GM13977 (cell line): ENCODE results near the gene EML4.
"Not testable (repeated sequence)": the region's sequence is repeated elsewhere in the genome, so short reads cannot be mapped to it uniquely, and the experiment has no call there.

Source experiments
- DNase-seq: peaks from one replicate; pipeline ENCODE4 v3.0.0; 2012; ENCODE audit warnings: low spot score
- in situ Hi-C: fragments of 300-500 bp; cut with MboI; formaldehyde crosslinking; loops from one replicate; pipeline ENCODE4 v1.12.0; 2022; ENCODE audit warnings: low sequenced_read_pairs, low pct_unique_long_range_greater_than_20kb, mixed read lengths, inconsistent platforms; ENCODE audit not compliant: unreplicated experiment
- TF ChIP-seq, protein P1 (sequence below): IDR thresholded peaks from 2 replicates; pipeline ENCODE4 v1.5.1; 2012; ENCODE audit warnings: mild to moderate bottlenecking, control low read depth; ENCODE audit not compliant: insufficient read depth; ENCODE audit errors: extremely low read depth, missing control alignments

EML4 gene

GRCh38 chr2:42332575-42332974 is 163.4 kb downstream of the EML4 start:
- DNase-seq: no peak
- in situ Hi-C loops: no loop called here
- TF ChIP-seq, protein P1, sequence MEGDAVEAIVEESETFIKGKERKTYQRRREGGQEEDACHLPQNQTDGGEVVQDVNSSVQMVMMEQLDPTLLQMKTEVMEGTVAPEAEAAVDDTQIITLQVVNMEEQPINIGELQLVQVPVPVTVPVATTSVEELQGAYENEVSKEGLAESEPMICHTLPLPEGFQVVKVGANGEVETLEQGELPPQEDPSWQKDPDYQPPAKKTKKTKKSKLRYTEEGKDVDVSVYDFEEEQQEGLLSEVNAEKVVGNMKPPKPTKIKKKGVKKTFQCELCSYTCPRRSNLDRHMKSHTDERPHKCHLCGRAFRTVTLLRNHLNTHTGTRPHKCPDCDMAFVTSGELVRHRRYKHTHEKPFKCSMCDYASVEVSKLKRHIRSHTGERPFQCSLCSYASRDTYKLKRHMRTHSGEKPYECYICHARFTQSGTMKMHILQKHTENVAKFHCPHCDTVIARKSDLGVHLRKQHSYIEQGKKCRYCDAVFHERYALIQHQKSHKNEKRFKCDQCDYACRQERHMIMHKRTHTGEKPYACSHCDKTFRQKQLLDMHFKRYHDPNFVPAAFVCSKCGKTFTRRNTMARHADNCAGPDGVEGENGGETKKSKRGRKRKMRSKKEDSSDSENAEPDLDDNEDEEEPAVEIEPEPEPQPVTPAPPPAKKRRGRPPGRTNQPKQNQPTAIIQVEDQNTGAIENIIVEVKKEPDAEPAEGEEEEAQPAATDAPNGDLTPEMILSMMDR: no peak

GRCh38 chr2:42333579-42333978 is 164.4 kb downstream of the EML4 start:
- in situ Hi-C loops: no loop called here
- no peak for DNase-seq

DNA sequence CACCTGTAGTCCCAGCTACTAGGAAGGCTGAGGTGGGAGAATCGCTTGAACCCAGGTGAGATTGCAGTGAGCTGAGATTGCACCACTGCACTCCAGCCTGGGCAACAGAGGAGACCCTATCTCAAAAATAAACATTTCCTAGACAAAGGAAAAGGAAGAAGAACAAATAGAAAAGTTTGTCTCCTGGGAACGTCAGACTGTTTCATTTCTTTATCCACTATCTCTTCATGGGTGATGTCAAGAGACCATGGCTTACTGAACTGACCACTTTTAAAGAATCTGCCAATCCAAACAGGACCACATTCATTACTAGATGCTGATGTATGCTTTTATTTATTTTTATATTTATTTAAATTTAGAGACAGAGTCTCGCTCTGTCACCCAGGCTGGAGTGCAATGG is 165.1 kb downstream of the EML4 start:
- TF ChIP-seq, protein P1: no peak
- no peak for DNase-seq
- in situ Hi-C loops: no loop called here

More at GRCh38 chr2:42333579-42333978, 164.4 kb downstream of the EML4 start:
- TF ChIP-seq, protein P1: no peak

DNA sequence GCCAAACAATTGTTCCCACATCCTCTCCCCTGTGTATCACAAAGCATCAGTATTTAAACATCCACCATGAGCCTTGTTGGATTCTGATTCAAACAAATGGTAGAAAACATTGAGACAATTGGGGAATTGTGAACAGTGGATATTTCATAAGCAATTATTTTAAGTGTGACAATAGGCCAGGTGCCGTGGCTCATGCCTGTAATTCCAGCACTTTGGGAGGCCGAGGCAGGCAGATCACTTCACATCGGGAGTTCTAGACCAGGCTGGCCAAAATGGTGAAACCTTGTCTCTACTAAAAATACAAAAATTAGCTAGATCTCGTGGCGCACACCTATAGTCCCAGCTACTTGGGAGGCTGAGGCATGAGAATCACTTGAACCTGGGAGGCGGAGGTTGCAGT is 165.7 kb downstream of the EML4 start:
- in situ Hi-C loops, DNase-seq: not testable (repeated sequence)

- no peak for DNase-seq
- TF ChIP-seq, protein P1: no peak
- in situ Hi-C loops: no loop called here
Measured at GRCh38 chr2:42335514-42336104, 166.5 kb downstream of the EML4 start.

GRCh38 chr2:42336361-42336965 is 167.3 kb downstream of the EML4 start:
- in situ Hi-C loops: no loop called here
- DNase-seq: no peak
- TF ChIP-seq, protein P1: no peak

DNA sequence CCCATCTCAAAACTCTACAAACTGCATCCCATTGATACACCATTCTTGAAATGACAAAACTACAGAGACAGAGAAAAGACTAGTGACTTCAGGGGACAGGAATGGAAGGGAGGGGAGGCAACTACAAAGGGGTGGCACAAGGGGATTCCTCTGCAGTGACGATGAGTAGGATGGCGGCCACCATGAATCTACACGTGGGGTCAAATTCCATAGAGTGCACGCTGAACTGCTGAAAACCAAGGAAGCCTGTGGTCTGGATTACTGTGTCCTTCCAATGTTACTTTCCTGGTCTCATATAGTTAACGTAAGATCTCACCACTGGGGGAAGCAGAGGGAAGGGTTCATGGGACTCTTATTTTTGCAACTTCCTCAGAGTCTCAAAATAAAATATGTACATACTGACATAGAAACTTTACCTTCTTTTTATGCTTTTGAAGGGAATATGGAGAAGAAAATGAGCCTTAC is 168.2 kb downstream of the EML4 start:
- TF ChIP-seq, protein P1: no peak
- in situ Hi-C loops: no loop called here
- no peak for DNase-seq
